Measurements from ENCODE around the gene CTNNBIP1.
A peak's percentile ranks its signal among the peaks of the same experiment; 100 is the strongest.
"Not testable (repeated sequence)": the region's sequence is repeated elsewhere in the genome, so short reads cannot be mapped to it uniquely, and the experiment has no call there.

The CTNNBIP1 gene

GRCh38 chr1:9825093-9826074, 84.7 kb downstream of the CTNNBIP1 start:
- DNase-seq = peak; percentile 72

DNA sequence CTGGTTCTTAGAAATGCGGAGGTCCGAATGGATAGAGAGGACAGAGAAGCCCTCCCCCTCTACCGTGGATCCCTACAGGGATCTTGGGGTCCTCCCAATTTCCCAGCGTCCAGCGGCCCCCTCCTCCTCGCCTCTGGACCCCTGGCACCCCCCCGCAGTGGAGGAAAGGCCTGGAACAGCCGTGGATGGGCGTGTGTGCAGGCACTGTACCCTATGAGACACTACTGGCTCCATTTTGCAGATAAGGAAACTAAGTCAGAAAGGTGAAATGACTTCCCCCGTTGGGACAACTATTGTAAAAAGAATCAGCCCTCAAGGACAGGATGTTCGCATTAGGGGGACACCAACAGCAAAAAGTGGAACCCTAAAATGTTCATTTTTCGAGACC, 85.4 kb downstream of the CTNNBIP1 start:
- no peak for DNase-seq

DNA sequence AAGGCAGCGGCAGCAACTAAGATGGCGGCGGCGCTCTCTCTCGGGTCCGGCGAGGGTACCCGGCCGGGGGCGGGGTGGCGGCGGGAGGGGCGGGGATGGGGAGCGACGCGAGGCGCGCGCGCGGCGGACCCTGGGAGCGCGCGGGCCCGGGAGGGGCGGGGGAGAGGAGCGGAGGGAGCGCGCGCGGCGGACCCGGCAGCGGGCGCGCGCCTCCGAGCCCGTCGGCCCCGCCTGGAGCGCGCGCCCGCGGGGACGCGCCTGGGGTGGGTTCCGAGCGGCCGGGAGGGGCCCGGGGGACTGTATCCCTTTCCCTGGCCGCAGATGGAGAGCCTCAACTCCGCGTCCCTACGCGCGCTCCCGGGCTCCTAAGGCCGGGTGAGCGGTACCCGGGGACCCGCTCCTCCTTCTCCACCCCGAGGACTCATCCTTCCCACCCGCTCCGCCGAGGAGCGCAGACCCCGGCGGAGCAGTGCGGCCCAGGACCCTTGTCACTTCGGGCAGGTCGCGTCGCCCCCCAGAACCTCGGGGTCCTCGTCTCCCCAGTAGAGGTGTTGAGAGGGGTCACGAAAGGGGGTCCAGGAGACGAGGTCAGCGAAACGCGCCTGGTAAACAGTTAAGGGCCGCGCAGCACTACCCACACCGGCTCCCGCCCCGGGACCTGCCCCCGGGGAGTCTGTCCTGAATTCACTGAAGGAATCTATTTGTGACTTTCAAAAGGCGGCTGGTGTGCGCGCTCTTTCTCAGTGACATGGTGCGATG, 85.9 kb downstream of the CTNNBIP1 start, which contains the start of gene CLSTN1:
Gene CLSTN1 (minus strand): TSS at position 23 of the 759 bp plus-strand sequence. CDS start 232 bp downstream, outside the sequence.
- peak; percentile 84 for DNase-seq

DNA sequence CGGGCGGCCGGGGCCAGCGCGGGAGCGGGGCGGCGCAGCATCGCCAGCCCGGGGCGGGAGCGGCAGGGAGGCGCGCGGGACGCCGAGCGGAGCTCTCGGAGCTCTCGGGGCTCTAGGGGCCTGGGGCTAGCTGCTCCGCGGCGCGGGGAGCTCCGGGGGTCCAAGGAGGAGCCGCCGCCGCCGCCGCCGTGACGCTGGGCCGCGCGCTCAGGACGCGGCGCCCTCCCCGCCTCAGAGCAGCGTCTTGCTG, 86.5 kb downstream of the CTNNBIP1 start:
- no peak for DNase-seq

DNA sequence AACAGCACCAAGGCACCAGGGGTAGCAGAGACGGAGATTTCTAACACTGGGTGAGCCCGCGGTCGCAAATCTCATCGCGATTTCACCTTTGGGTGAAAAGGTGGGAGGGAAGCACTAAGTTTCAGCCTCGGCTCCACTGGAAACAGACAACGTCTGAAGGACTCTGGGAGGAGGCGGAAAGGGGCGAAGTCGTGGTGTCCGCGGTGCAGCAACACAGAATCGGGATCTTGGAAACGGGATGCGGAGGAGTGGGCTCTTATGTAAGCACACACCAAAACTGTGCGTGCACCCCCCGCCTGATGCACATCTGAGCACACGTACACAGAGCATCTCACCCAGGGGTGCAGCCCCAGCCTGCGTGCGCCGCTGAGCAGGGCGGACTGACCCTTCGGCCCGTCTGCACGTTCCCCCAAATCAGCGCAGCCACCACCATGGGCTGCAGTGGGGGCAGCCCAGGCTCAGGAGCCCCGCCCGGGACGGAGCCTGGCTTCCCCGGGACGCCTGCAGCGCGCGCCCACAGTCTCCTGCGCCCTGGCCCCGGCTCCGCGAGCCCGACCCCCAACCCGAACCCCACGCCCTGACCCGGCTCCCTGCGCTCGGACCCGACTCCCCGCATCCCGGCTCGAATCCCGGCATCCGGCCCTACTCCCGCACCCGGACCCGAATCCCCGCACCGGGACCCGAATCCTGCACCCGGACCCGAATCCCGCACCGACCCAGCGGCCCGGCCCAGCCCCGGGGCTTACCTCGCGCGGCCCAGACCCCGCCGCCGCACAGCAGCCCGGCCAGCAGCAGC, 87.0 kb downstream of the CTNNBIP1 start:
- peak; percentile 2 for DNase-seq

DNA sequence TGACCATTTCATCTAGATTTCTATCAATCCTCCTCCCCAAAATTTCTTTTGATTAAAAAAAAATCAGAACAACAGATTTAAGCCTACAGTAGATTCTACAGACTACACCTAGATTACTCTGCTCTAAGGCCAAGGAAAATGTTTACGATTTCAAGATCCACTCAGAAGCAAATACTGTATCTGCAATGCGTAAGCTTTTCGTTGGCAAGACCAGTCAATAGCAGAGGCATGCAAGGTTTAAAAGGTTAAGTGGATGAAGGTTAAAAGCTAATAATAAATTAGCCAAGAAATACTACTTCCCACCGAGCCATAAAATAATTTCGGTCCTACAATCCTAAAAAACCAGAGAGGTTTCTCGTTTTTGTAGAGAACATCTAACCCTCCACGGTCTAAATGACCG, 87.6 kb downstream of the CTNNBIP1 start:
- no peak for DNase-seq

DNA sequence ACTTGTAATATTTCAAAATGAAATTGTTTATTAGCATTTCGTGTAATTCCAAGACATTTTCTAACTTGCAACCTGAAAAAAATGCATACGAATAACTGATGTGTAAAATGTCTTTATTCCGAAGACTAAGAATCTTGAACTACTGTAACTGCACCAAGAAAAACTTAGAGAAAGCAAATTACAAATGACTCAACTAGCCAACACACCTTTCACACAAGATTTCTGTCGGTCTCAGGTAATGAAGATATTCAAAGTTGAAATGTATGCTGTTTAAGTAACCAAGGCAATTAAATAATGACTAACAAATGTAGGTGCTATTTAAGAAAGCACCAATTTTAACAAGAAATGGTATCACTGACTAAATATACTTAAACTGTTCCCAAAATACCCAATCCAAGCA, 88.4 kb downstream of the CTNNBIP1 start:
- no peak for DNase-seq

GRCh38 chr1:9820521-9820920, 89.5 kb downstream of the CTNNBIP1 start:
- DNase-seq = no peak

- no peak for DNase-seq
Observed at GRCh38 chr1:9817734-9818133, 92.3 kb downstream of the CTNNBIP1 start.

GRCh38 chr1:9816199-9816598, 93.9 kb downstream of the CTNNBIP1 start:
- DNase-seq = no peak

DNA sequence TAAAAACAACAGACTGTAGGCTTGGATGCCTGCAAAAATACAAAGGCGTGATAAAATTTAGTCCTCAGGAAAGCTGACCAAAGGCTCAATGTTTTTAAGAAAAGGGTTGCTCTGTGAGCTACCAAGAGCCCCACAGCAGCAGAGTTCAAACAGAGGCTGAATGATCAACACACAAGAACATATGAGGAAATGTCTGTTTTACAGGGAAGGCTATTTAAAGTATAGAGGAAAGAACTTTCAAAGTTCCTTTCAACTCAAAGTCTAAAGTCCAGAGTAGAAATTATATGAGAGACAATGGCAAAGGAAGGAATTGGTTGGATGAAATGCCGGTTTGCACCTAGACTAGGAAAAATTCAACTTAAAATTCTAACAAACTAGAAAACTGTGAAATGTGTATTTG, 94.9 kb downstream of the CTNNBIP1 start:
- no peak for DNase-seq

- no peak for DNase-seq
Observed at GRCh38 chr1:9814619-9815018, 95.5 kb downstream of the CTNNBIP1 start.

- no peak for DNase-seq
Observed at GRCh38 chr1:9811239-9811966, 98.7 kb downstream of the CTNNBIP1 start.

- DNase-seq = no peak
Observed at GRCh38 chr1:9809100-9809510, 101.0 kb downstream of the CTNNBIP1 start.

GRCh38 chr1:9808459-9808858, 101.6 kb downstream of the CTNNBIP1 start:
- no peak for DNase-seq

DNA sequence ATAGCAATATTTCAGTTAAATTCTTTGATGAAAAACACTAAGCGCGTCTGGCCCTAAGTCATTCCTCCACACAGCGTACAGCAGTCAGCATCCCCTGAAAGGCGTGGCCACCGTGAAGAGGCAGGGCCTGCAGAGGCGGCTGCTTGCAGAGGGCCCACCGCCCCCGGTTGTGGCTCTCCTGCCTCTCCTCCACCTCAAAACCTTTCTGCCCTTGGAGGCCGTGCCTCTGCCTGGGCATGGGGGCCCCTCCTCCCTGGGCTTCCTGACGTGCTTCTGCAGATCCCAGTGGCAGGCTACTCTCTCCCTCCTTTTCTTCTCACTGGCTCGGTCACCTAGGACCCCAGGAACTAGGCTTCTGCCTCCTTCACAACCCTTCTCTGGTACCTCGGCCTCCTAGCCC, 102.5 kb downstream of the CTNNBIP1 start:
- DNase-seq = no peak

DNA sequence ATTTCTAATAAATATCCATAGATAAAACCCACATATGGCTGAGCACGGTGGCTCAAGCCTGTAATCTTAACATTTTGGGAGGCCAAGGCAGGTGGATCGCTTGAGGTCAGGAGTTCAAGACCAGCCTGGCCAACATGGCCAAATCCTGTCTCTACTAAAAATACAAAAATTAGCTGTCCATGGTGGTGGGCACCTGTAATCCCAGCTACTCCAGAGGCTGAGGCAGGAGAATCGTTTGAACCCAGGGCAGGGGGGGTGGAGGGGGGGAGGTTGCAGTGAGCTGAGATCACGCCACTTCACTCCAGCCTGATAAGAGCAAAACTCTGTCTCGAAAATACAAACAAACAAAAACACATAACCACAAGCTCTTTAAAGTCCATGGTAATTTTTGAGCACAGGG, 104.1 kb downstream of the CTNNBIP1 start:
- not testable (repeated sequence) for DNase-seq

- DNase-seq = no peak
Observed at GRCh38 chr1:9805006-9805508, 105.0 kb downstream of the CTNNBIP1 start.

GRCh38 chr1:9803003-9803918, 106.8 kb downstream of the CTNNBIP1 start:
- peak; percentile 27 for DNase-seq

DNA sequence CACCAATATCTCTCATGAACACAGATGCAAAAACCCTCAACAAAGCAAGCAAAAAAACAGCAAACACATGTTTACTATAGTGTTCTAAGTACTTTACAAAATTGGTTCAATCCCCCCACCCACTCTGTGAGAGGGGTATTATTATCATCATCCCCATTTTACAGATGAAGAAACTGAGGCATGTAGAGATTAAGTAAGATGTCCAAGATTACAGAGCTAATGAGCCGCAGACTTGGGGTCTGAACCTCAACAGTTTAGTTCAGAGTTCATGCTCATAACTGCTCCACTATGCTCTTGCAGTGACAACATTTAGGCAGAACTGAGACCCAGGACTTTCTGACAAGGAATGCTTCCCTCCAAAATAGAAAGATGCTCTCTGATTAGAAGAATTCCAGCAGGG, 108.2 kb downstream of the CTNNBIP1 start:
- no peak for DNase-seq
